Vagina (tissue), 2 donors: ENCODE measurements around the gene AHNAK. TPM values are rescaled to one million over a fixed set of nuclear protein-coding genes. Genes with fewer than 3 reads are reported as not detected.
A peak's percentile ranks its signal among the peaks of the same experiment; 100 is the strongest.

Experiments used
- DNase-seq, 2 donors: peaks; one replicate each; pipeline ENCODE4 v3.0.0-alpha.2; 2017; ENCODE audit errors: extremely low spot score in 2 of 2
- H3K27ac ChIP-seq: fragments of 200-600 bp; sonication (generic); one replicate; pipeline ENCODE4 v1.5.1; 2019
- H3K27me3 ChIP-seq: fragments of 200-600 bp; sonication (generic); one replicate; pipeline ENCODE4 v1.5.1; 2019
- H3K36me3 ChIP-seq, 2 donors: fragments of 200-600 bp; sonication (generic); one replicate each; pipeline ENCODE4 v1.5.1; 2017 to 2019
- H3K4me1 ChIP-seq: fragments of 200-600 bp; sonication (generic); one replicate; pipeline ENCODE4 v1.5.1; 2019
- H3K4me3 ChIP-seq, 2 donors: fragments of 200-600 bp; sonication (generic); 1 replicate in 1 of 2; 2 replicates in 1 of 2; pipeline ENCODE4 v1.5.1; 2016 to 2019
- H3K9me3 ChIP-seq: fragments of 200-600 bp; sonication (generic); one replicate; pipeline ENCODE4 v1.5.1; 2019
- CTCF ChIP-seq, 3 experiments: fragments of 450-650 bp in 2 of 3; fragments of 200-600 bp in 1 of 3; sonication (generic) in 1 of 3; IDR thresholded peaks; one replicate each; pipeline ENCODE4 v1.5.1; 2017 to 2019; ENCODE audit warnings: antibody characterized with exemption in 3 of 3, mild to moderate bottlenecking in 2 of 3, moderate library complexity in 2 of 3
- POLR2A ChIP-seq, 2 donors: fragments of 450-650 bp; IDR thresholded peaks; one replicate each; pipeline ENCODE4 v1.6.1; 2017; ENCODE audit warnings: antibody characterized with exemption in 2 of 2, mild to moderate bottlenecking in 2 of 2, moderate library complexity in 2 of 2
- POLR2AphosphoS5 ChIP-seq, 2 donors: sonication (generic); formaldehyde crosslinking; IDR thresholded peaks; one replicate each; pipeline ENCODE4 v1.9.0; 2017; ENCODE audit warnings: antibody characterized with exemption in 2 of 2, mild to moderate bottlenecking in 2 of 2, low read depth in 1 of 2; ENCODE audit not compliant: insufficient read depth in 1 of 2
- intact Hi-C: fragments of 100-400 bp; cut with DNase I; formaldehyde crosslinking; loops from one replicate; pipeline ENCODE4 v1.15.1; 2023
- total RNA-seq: library from RNA; depleted of rRNA; stranded (reverse); fragments of >200 nt; gene quantifications from one replicate; pipeline ENCODE4 v1.2.3, GENCODE V29; 2016

The AHNAK gene
- total RNA-seq, 1 donor from 2014 or later: 828 TPM

DNA sequence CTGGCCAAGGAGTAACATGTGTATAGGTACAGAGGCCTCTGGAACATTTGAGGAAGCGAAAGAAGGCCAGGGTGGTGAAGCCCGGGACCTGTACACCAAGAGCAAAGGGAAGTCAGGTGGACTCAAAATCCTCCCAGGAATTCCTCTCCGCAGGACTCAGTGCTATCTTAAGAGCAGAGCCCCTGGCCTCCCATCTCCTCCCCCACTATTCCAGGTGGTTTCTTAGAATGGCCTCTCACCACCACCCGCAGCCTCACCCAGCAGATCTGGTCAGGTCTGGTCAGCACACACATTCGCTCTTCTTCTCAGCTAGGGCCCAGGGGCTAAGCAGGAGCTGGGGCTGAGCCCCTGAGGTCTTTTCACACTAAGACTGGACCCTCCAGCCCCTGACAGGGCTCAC, 68.7 kb downstream of the AHNAK start:
- TF ChIP-seq POLR2A (IDR thresholded peaks at IDR 0.05) (no peak), POLR2AphosphoS5 (IDR thresholded peaks at IDR 0.05; ENCODE audit: insufficient read depth in 1 of 2, low read depth in 1 of 2) (no peak), CTCF (IDR thresholded peaks at IDR 0.05) (no peak)

GRCh38 chr11:62472063-62472884, 74.3 kb downstream of the AHNAK start:
- Histone ChIP-seq H3K27ac (peak overlapping the region; percentile 39), H3K9me3 (no peaks in the 10 kb centered on the region)

More for the DNA sequence above, 68.7 kb downstream of the AHNAK start:
- Histone ChIP-seq H3K36me3 (no peaks in the 10 kb centered on the region), H3K27me3 (no peaks in the 10 kb centered on the region), H3K4me1 (peaks cover 11% of the 10 kb centered on the region), H3K9me3 (no peaks in the 10 kb centered on the region), H3K4me3 (no peak overlapping the region), H3K27ac (no peak overlapping the region)
- intact Hi-C loops: no loop called here
- DNase-seq: no peak

DNA sequence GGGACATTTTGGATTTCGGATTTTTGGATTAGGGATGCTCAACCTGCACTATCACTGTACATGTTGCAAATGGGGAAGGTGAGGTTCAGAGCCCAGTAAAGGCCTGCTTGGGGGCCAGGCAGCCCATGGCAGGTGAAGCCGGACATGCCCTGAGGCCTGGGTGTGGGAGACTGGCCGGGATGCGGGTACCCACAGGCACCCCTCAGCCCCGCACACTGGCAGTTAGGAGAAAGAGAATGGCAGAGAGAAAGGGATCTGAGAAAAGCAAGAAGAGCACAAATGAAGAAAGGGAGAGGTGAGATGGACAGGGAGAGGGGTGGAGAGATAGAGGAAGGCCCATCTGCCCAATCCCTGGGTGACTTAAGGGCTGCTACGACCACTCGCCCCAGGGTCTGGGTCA, 75.0 kb downstream of the AHNAK start:
- Histone ChIP-seq H3K9me3 (no peaks in the 10 kb centered on the region), H3K4me1 (peaks cover 12% of the 10 kb centered on the region), H3K27ac (no peak overlapping the region), H3K27me3 (no peaks in the 10 kb centered on the region), H3K4me3 (no peak overlapping the region), H3K36me3 (no peaks in the 10 kb centered on the region)
- intact Hi-C loops: no loop called here
- TF ChIP-seq CTCF (IDR thresholded peaks at IDR 0.05) (no peak), POLR2A (IDR thresholded peaks at IDR 0.05) (no peak), POLR2AphosphoS5 (IDR thresholded peaks at IDR 0.05; ENCODE audit: insufficient read depth in 1 of 2, low read depth in 1 of 2) (no peak)
- DNase-seq: no peak

More at GRCh38 chr11:62472063-62472884, 74.3 kb downstream of the AHNAK start:
- peaks cover 12% of the 10 kb centered on the region for H3K4me1 ChIP-seq
- H3K27me3 ChIP-seq: no peaks in the 10 kb centered on the region
- no peak overlapping the region for H3K4me3 ChIP-seq
- no peak for TF ChIP-seq CTCF (IDR thresholded peaks at IDR 0.05)
- peak in 1 of 2 donors; percentile 20 for TF ChIP-seq POLR2AphosphoS5 (IDR thresholded peaks at IDR 0.05; ENCODE audit: insufficient read depth in 1 of 2, low read depth in 1 of 2)
- no peak for TF ChIP-seq POLR2A (IDR thresholded peaks at IDR 0.05)
- intact Hi-C loops: no loop called here
- no peaks in the 10 kb centered on the region for H3K36me3 ChIP-seq
- no peak for DNase-seq

DNA sequence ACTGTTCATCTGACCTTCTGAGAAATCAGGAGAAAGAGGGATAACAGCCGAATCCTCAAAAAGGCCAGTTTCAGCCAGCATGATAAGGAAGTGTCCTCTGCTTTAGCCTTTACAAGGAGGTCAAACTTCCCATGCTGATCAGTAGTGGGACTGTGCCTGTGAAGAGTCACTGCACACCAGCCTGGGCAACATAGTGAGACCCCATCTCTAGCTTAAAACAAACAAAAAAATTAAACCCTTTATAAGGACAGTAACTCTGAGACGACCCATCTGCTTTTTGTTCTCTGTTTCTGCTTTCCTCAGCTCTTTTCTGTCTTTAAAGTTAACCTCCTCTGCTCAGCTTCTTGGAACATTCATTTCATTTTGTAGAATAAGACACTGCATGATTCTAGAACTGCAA, 78.0 kb downstream of the AHNAK start:
- Histone ChIP-seq H3K4me1 (peaks cover 12% of the 10 kb centered on the region), H3K27me3 (no peaks in the 10 kb centered on the region), H3K9me3 (no peaks in the 10 kb centered on the region), H3K27ac (no peak overlapping the region), H3K4me3 (no peak overlapping the region), H3K36me3 (no peaks in the 10 kb centered on the region)
- no peak for TF ChIP-seq POLR2AphosphoS5 (IDR thresholded peaks at IDR 0.05; ENCODE audit: insufficient read depth in 1 of 2, low read depth in 1 of 2)
- no peak for TF ChIP-seq POLR2A (IDR thresholded peaks at IDR 0.05)
- no peak for TF ChIP-seq CTCF (IDR thresholded peaks at IDR 0.05)
- DNase-seq: no peak
- intact Hi-C loops: no loop called here

GRCh38 chr11:62466444-62466843, 80.2 kb downstream of the AHNAK start:
- H3K27me3 ChIP-seq: no peaks in the 10 kb centered on the region
- no peak overlapping the region for H3K4me3 ChIP-seq
- no peak for TF ChIP-seq CTCF (IDR thresholded peaks at IDR 0.05)
- TF ChIP-seq POLR2AphosphoS5 (IDR thresholded peaks at IDR 0.05; ENCODE audit: insufficient read depth in 1 of 2, low read depth in 1 of 2): no peak
- TF ChIP-seq POLR2A (IDR thresholded peaks at IDR 0.05): no peak
- DNase-seq: no peak
- intact Hi-C loops: no loop called here
- H3K36me3 ChIP-seq: no peaks in the 10 kb centered on the region
- peaks cover 14% of the 10 kb centered on the region for H3K4me1 ChIP-seq
- no peak overlapping the region for H3K27ac ChIP-seq
- H3K9me3 ChIP-seq: no peaks in the 10 kb centered on the region
